ENCODE results near the gene SERGEF.
"Not testable (repeated sequence)": the region's sequence is repeated elsewhere in the genome, so short reads cannot be mapped to it uniquely, and the experiment has no call there.

SERGEF gene

DNA sequence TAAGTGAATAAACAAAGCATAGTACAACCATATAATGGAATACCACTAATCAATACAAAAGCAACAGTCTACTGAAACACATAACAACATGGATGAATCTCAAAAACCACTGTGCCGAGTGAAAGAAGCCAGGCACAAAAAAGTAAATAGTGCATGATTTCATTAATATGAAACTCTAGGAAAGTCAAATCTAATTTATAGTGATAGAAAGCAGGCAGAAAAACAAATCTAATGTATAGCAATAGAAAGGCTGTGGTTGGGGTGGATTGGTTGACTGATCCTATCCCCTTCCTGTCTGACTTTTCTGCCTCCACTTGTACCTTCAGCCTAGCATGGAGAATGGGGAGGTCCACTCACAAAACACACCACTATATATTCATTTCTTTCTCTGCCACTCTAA lies 115.4 kb downstream of the SERGEF start:
- ATAC-seq (ENCODE audit: low read depth): no peak
- H3K27me3 ChIP-seq (ENCODE audit: insufficient read depth, poor library complexity, severe bottlenecking): no peaks in the 10 kb centered on the region
- DNase-seq (ENCODE audit: low spot score): no peak
- H3K4me1 ChIP-seq (ENCODE audit: insufficient read depth, poor library complexity, severe bottlenecking): no peaks in the 10 kb centered on the region
- no peak overlapping the region for H3K27ac ChIP-seq (ENCODE audit: poor library complexity, severe bottlenecking)
- H3K4me3 ChIP-seq (ENCODE audit: severe bottlenecking): no peak overlapping the region
- H3K9me3 ChIP-seq (ENCODE audit: severe bottlenecking): no peaks in the 10 kb centered on the region
- no peaks in the 10 kb centered on the region for H3K36me3 ChIP-seq (ENCODE audit: low read depth)
- TF ChIP-seq CTCF (IDR thresholded peaks at IDR 0.05; ENCODE audit: poor library complexity, severe bottlenecking): no peak

DNA sequence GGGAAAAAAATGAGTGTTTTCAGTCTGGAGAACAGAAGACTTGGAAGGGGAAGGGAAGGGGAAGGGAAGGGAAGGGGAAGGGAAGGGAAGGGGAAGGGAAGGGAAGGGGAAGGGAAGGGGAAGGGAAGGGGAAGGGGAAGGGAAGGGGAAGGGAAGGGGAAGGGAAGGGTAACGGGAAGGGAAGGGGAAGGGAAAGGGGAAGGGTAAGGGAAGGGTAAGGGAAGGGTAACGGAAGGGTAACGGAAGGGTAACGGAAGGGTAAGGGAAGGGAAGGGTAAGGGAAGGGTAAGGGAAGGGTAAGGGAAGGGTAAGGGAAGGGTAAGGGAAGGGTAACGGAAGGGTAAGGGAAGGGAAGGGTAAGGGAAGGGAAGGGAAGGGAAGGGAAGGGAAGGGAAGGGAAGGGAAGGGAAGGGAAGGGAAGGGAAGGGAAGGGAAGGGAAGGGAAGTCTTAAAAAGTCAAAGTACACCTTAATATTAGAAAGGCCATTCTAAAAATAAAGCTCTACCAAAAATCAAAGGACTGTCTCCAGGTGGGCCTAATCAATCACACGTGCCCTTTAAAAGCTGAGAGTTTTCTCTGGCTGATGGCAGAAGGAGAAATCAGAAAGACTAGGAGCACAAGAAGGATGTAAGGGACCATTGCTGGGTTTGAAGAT lies 116.2 kb downstream of the SERGEF start:
- H3K27ac ChIP-seq (ENCODE audit: poor library complexity, severe bottlenecking); H3K36me3 ChIP-seq (ENCODE audit: low read depth); ATAC-seq (ENCODE audit: low read depth); H3K4me1 ChIP-seq (ENCODE audit: insufficient read depth, poor library complexity, severe bottlenecking); H3K4me3 ChIP-seq (ENCODE audit: severe bottlenecking); DNase-seq (ENCODE audit: low spot score); H3K27me3 ChIP-seq (ENCODE audit: insufficient read depth, poor library complexity, severe bottlenecking); H3K9me3 ChIP-seq (ENCODE audit: severe bottlenecking): not testable (repeated sequence)

DNA sequence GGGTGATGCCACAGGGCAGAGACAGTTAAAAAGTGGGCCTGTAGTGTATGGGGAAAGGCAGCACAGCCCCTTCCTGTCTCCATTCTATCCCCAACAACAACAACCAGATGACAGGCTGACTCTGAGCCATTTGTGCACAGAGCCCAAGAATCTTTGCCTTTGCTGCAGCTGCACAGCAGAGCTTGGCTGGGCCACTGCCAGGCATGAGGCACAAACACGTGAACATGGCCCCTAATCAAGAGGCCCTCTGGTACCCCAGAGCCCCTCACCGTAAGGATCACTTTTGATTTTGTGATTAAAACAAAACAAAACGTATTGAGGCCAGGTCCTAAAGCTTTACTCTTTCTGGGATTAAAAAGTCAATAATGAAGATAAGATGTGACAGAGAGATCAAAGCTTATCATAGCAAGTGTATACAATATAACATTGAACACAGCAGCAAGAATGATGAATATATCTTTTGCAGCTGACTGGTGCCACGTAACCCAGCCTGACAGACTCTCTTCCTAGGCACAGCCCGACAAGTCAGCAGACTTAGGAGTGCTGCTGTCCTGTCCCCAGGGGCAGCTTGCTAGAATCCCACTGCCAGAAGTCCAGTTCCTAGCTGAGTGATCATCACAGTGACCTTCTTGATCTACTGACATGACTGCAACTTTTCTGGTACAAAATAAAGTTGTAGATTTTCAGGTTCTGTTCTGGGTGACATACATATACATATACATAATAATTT lies 117.8 kb downstream of the SERGEF start:
- H3K36me3 ChIP-seq (ENCODE audit: low read depth): no peaks in the 10 kb centered on the region
- H3K4me3 ChIP-seq (ENCODE audit: severe bottlenecking): no peak overlapping the region
- no peaks in the 10 kb centered on the region for H3K9me3 ChIP-seq (ENCODE audit: severe bottlenecking)
- H3K27me3 ChIP-seq (ENCODE audit: insufficient read depth, poor library complexity, severe bottlenecking): no peaks in the 10 kb centered on the region
- DNase-seq (ENCODE audit: low spot score): no peak
- ATAC-seq (ENCODE audit: low read depth): no peak
- no peaks in the 10 kb centered on the region for H3K4me1 ChIP-seq (ENCODE audit: insufficient read depth, poor library complexity, severe bottlenecking)
- H3K27ac ChIP-seq (ENCODE audit: poor library complexity, severe bottlenecking): no peak overlapping the region
- no peak for TF ChIP-seq CTCF (IDR thresholded peaks at IDR 0.05; ENCODE audit: poor library complexity, severe bottlenecking)

GRCh38 chr11:17892409-17892808 lies 120.4 kb downstream of the SERGEF start:
- ATAC-seq (ENCODE audit: low read depth): no peak
- no peak overlapping the region for H3K27ac ChIP-seq (ENCODE audit: poor library complexity, severe bottlenecking)
- no peak for DNase-seq (ENCODE audit: low spot score)
- no peak for TF ChIP-seq CTCF (IDR thresholded peaks at IDR 0.05; ENCODE audit: poor library complexity, severe bottlenecking)
- no peaks in the 10 kb centered on the region for H3K27me3 ChIP-seq (ENCODE audit: insufficient read depth, poor library complexity, severe bottlenecking)
- no peaks in the 10 kb centered on the region for H3K9me3 ChIP-seq (ENCODE audit: severe bottlenecking)
- H3K4me1 ChIP-seq (ENCODE audit: insufficient read depth, poor library complexity, severe bottlenecking): no peaks in the 10 kb centered on the region
- H3K4me3 ChIP-seq (ENCODE audit: severe bottlenecking): no peak overlapping the region
- H3K36me3 ChIP-seq (ENCODE audit: low read depth): no peaks in the 10 kb centered on the region

DNA sequence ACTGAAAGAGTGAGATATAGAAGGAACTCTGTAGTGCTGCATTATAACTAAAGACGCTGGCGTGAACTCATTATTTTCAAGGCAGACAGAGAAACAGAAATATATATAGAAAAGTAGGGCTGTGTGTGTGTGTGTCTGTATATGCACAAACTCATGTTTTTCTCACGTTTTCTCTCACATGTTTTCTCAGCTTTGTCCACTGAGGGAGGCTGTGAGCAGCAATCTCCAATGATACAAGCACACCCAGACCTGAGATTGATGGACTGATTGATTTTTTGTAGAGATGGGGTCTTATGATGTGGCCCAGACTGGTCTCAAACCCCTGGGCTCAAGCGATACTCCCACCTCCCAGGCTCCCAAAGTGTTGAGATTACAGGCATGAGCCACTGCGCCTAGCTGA lies 122.5 kb downstream of the SERGEF start:
- DNase-seq (ENCODE audit: low spot score) (no peak), ATAC-seq (ENCODE audit: low read depth) (no peak)
- no peak overlapping the region for H3K4me3 ChIP-seq (ENCODE audit: severe bottlenecking)
- no peak overlapping the region for H3K27ac ChIP-seq (ENCODE audit: poor library complexity, severe bottlenecking)
- H3K27me3 ChIP-seq (ENCODE audit: insufficient read depth, poor library complexity, severe bottlenecking): no peaks in the 10 kb centered on the region
- peak; percentile 21 for TF ChIP-seq CTCF (IDR thresholded peaks at IDR 0.05; ENCODE audit: poor library complexity, severe bottlenecking)
- H3K4me1 ChIP-seq (ENCODE audit: insufficient read depth, poor library complexity, severe bottlenecking): no peaks in the 10 kb centered on the region
- H3K36me3 ChIP-seq (ENCODE audit: low read depth): no peaks in the 10 kb centered on the region
- H3K9me3 ChIP-seq (ENCODE audit: severe bottlenecking): no peaks in the 10 kb centered on the region
